Measurements from ENCODE around the gene TRIM22. TPM values are rescaled to one million over a fixed set of nuclear protein-coding genes. Genes with fewer than 3 reads are reported as not detected.

Gene TRIM22
- total RNA-seq, 1 donor from 2014 or later: 167 TPM

DNA sequence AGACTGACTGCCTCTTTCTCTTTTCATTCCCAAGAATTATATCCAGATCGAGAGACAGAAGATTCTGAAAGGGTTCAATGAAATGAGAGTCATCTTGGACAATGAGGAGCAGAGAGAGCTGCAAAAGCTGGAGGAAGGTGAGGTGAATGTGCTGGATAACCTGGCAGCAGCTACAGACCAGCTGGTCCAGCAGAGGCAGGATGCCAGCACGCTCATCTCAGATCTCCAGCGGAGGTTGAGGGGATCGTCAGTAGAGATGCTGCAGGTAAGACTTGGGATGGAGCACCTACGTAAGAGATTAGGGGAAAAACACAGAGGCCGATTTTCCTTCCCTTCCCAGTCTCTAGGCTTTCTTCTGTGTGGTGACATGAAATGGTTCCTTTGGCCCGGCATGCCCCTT lies 8.7 kb downstream of the TRIM22 start:
- Mint-ChIP-seq H3K4me3 (ENCODE audit: unreplicated experiment) (no peak overlapping the region), H3K27ac (ENCODE audit: unreplicated experiment) (no peak overlapping the region), H3K36me3 (ENCODE audit: low read depth, unreplicated experiment) (peaks cover 29% of the 10 kb centered on the region), H3K4me1 (ENCODE audit: low read depth, unreplicated experiment) (peaks cover 17% of the 10 kb centered on the region), H3K9me3 (ENCODE audit: unreplicated experiment) (no peaks in the 10 kb centered on the region), H3K27me3 (ENCODE audit: low read depth, unreplicated experiment) (no peaks in the 10 kb centered on the region)
- FAIRE-seq: no peak
- H3K36me3 ChIP-seq (ENCODE audit: insufficient read depth, low read length): no peaks in the 10 kb centered on the region
- H3K4me2 ChIP-seq (ENCODE audit: low read length): no peak overlapping the region
- H3K27ac ChIP-seq (ENCODE audit: low read depth, low read length): no peak overlapping the region
- H3K9ac ChIP-seq (ENCODE audit: low read length): no peak overlapping the region
- DNase-seq (ENCODE audit: low read depth): no peak
- no peaks in the 10 kb centered on the region for H4K20me1 ChIP-seq (ENCODE audit: insufficient read depth, low read length)
- no peak overlapping the region for H2AFZ ChIP-seq (ENCODE audit: low read depth, low read length)
- no peak for TF ChIP-seq EZH2 (IDR thresholded peaks at IDR 0.05; ENCODE audit: insufficient read depth, low read length)
- TF ChIP-seq, protein P1, sequence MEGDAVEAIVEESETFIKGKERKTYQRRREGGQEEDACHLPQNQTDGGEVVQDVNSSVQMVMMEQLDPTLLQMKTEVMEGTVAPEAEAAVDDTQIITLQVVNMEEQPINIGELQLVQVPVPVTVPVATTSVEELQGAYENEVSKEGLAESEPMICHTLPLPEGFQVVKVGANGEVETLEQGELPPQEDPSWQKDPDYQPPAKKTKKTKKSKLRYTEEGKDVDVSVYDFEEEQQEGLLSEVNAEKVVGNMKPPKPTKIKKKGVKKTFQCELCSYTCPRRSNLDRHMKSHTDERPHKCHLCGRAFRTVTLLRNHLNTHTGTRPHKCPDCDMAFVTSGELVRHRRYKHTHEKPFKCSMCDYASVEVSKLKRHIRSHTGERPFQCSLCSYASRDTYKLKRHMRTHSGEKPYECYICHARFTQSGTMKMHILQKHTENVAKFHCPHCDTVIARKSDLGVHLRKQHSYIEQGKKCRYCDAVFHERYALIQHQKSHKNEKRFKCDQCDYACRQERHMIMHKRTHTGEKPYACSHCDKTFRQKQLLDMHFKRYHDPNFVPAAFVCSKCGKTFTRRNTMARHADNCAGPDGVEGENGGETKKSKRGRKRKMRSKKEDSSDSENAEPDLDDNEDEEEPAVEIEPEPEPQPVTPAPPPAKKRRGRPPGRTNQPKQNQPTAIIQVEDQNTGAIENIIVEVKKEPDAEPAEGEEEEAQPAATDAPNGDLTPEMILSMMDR (IDR thresholded peaks at IDR 0.05; ENCODE audit: insufficient read depth, low read depth, low read length): no peak
- no peaks in the 10 kb centered on the region for H3K4me1 ChIP-seq (ENCODE audit: insufficient read depth, low read length)
- no peaks in the 10 kb centered on the region for H3K27me3 ChIP-seq (ENCODE audit: insufficient read depth, low read length)
- no peaks in the 10 kb centered on the region for H3K9me3 ChIP-seq (ENCODE audit: insufficient read depth, low read depth, low read length)
- no peaks in the 10 kb centered on the region for H3K79me2 ChIP-seq (ENCODE audit: insufficient read depth, low read length)
- H3K4me3 ChIP-seq (ENCODE audit: insufficient read depth, low read depth, low read length): no peak overlapping the region

DNA sequence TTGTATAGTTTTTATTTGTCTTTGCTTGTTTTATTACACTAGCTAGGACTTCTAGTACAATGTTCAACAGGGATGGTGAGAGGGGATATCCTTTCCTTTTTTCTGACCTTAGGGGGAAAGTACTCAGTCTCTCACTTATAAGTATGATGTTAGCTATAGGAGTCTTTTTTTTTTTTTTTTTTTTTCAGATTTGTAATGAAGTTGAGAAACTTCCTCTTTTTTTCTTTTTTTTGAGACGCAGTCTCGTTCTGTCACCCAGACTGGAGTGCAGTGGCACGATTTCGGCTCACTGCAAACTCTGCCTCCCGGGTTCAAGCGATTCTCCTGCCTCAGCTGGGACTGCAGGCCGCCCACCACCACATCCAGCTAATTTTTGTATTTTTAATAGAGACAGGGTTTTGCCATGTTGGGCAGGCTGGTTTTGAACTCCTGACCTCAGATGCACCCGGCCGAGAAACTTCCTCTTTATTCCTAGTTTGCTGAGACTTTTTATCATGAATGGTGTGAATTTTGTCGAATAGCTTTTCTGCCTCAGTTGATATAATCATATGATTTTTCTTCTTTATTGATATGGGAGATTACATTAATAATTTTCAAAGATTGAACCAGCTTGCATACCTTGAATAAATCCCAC lies 10.9 kb downstream of the TRIM22 start:
- Mint-ChIP-seq H3K4me1 (ENCODE audit: low read depth, unreplicated experiment) (peaks cover 8% of the 10 kb centered on the region), H3K27me3 (ENCODE audit: low read depth, unreplicated experiment) (no peaks in the 10 kb centered on the region), H3K36me3 (ENCODE audit: low read depth, unreplicated experiment) (peaks cover 31% of the 10 kb centered on the region), H3K27ac (ENCODE audit: unreplicated experiment) (no peak overlapping the region), H3K9me3 (ENCODE audit: unreplicated experiment) (no peaks in the 10 kb centered on the region), H3K4me3 (ENCODE audit: unreplicated experiment) (no peak overlapping the region)
- no peaks in the 10 kb centered on the region for H3K27me3 ChIP-seq (ENCODE audit: insufficient read depth, low read length)
- no peaks in the 10 kb centered on the region for H3K36me3 ChIP-seq (ENCODE audit: insufficient read depth, low read length)
- H3K4me2 ChIP-seq (ENCODE audit: low read length): no peak overlapping the region
- no peak overlapping the region for H3K9ac ChIP-seq (ENCODE audit: low read length)
- no peak for TF ChIP-seq EZH2 (IDR thresholded peaks at IDR 0.05; ENCODE audit: insufficient read depth, low read length)
- TF ChIP-seq, protein P1 (IDR thresholded peaks at IDR 0.05; ENCODE audit: insufficient read depth, low read depth, low read length): no peak
- H3K27ac ChIP-seq (ENCODE audit: low read depth, low read length): no peak overlapping the region
- DNase-seq (ENCODE audit: low read depth) (no peak), FAIRE-seq (no peak)
- no peak overlapping the region for H3K4me3 ChIP-seq (ENCODE audit: insufficient read depth, low read depth, low read length)
- H2AFZ ChIP-seq (ENCODE audit: low read depth, low read length): no peak overlapping the region
- H3K79me2 ChIP-seq (ENCODE audit: insufficient read depth, low read length): no peaks in the 10 kb centered on the region
- no peaks in the 10 kb centered on the region for H3K4me1 ChIP-seq (ENCODE audit: insufficient read depth, low read length)
- H3K9me3 ChIP-seq (ENCODE audit: insufficient read depth, low read depth, low read length): no peaks in the 10 kb centered on the region
- no peaks in the 10 kb centered on the region for H4K20me1 ChIP-seq (ENCODE audit: insufficient read depth, low read length)

DNA sequence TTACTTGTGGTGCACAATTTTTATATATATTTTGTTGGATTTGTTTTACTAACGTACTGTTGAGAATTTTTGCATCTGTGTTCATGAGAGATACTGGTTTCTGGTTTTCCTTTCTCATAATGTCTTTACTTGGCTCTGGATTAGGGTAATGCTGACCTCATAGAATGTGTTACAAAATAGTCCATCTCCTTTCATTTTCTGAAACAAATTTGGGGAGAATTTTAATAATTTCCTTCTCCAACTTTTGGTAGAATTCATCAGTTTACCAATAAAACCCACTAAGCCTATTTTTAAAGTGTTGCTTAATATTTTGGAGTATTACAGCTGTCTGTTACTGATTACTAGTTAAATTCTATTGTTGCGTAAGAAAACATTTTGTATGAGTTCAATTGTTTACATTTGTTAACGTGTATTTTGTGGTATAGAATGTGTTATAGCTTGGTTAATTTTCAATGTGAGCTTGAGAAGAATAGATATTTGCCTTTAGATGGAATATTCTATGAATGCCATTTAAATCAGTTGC lies 11.5 kb downstream of the TRIM22 start:
- H3K27ac Mint-ChIP-seq (ENCODE audit: unreplicated experiment): no peak overlapping the region
- H3K4me3 ChIP-seq (ENCODE audit: insufficient read depth, low read depth, low read length): no peak overlapping the region
- H3K4me2 ChIP-seq (ENCODE audit: low read length): no peak overlapping the region
- H3K36me3 ChIP-seq (ENCODE audit: insufficient read depth, low read length): no peaks in the 10 kb centered on the region
- no peaks in the 10 kb centered on the region for H4K20me1 ChIP-seq (ENCODE audit: insufficient read depth, low read length)
- FAIRE-seq: no peak
- H3K36me3 Mint-ChIP-seq (ENCODE audit: low read depth, unreplicated experiment): peaks cover 28% of the 10 kb centered on the region
- no peak overlapping the region for H3K27ac ChIP-seq (ENCODE audit: low read depth, low read length)
- H3K9me3 ChIP-seq (ENCODE audit: insufficient read depth, low read depth, low read length): no peaks in the 10 kb centered on the region
- no peaks in the 10 kb centered on the region for H3K27me3 ChIP-seq (ENCODE audit: insufficient read depth, low read length)
- TF ChIP-seq, protein P1 (IDR thresholded peaks at IDR 0.05; ENCODE audit: insufficient read depth, low read depth, low read length): no peak
- no peak for TF ChIP-seq EZH2 (IDR thresholded peaks at IDR 0.05; ENCODE audit: insufficient read depth, low read length)
- no peak overlapping the region for H3K9ac ChIP-seq (ENCODE audit: low read length)
- DNase-seq (ENCODE audit: low read depth): no peak
- no peak overlapping the region for H2AFZ ChIP-seq (ENCODE audit: low read depth, low read length)
- H3K4me1 Mint-ChIP-seq (ENCODE audit: low read depth, unreplicated experiment): peaks cover 5% of the 10 kb centered on the region
- no peaks in the 10 kb centered on the region for H3K4me1 ChIP-seq (ENCODE audit: insufficient read depth, low read length)
- no peaks in the 10 kb centered on the region for H3K79me2 ChIP-seq (ENCODE audit: insufficient read depth, low read length)
- no peak overlapping the region for H3K4me3 Mint-ChIP-seq (ENCODE audit: unreplicated experiment)
- no peaks in the 10 kb centered on the region for H3K9me3 Mint-ChIP-seq (ENCODE audit: unreplicated experiment)
- H3K27me3 Mint-ChIP-seq (ENCODE audit: low read depth, unreplicated experiment): no peaks in the 10 kb centered on the region
